ENCODE data around the gene CDKAL1.

CDKAL1 gene

DNA sequence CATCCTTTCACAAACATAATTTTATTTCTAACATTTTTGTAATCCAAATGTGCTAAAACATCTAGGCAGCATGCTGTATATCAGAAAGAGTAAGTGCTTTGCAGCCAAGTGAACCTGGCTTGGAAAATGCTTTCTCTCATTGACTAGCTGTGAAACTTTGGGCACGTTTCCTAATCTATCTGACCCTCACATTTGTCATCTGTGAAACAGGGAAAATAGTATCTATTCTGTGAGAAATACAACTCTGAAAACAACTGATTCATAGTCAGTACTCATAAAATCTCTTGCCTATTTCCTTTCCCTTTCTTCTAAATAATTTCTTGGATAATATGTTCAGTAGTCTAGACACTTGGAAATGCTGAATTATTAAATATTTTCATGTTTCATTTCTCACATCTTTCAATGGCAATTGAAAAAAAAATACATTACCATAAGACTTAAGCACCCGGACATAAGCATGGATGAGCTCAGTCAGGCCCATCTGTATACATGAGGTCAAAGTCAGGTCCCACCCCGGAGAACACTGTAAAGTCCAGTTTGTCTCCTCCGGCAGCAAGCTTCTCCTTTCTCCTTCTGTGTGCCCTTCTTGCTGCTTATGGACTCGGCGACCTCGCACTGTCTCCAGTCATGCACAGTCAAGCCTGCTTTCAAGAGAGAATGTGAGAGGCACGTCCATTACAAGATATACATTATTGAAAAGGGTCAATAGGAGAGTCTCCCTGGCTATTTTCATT lies 604.2 kb downstream of the CDKAL1 start:
- no peak for DNase-seq (ENCODE audit: low read depth in 2 of 2)

DNA sequence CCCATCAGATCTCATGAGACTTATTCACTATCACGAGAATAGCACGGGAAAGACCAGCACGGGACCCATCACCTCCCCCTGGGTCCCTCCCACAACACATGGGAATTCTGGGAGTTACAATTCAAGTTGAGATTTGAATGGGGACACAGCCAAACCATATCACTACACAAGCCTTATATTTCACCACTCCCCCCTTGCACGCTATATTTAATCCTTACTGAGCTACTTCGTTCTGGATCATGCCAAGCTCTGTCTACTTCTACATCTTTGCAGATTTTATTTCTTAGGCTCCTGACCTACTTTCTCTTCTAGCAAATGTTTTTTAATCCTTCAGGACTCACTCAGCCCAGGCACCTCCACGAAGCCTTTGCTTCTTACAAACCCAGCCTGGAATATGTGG lies 606.7 kb downstream of the CDKAL1 start:
- no peak for DNase-seq (ENCODE audit: low read depth in 2 of 2)

DNA sequence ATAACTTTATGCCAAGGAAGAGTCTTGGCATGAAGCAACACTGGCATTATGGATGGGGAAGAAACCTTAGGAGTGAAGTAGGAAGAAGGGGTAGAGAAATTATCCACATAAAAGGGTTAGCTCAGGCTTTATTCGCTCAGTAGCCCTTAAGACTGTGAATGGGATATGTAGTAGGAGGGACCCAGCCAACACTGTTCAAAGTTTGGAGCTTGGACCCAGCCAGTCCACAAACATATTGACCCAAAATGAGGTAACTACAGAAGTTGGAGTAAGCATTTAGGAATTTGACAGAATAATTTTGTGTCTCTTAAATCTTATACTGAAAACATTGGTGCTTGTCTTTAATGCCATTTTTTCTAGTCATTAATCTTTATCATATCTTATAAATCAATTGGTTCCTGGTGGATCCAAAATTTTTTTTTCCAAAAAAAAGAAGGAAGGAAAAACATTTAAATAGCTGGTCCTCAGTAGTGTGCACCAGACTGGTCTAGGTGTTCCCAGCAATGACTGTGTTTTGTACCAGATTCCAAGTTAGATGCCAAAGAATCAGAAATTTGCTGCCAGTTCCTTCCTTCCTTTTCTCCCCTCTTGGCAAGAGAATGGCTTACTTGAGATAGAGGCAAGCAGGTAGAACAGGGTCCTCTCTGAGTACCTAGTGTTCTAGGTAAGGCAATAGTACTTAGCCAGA lies 607.5 kb downstream of the CDKAL1 start:
- no peak for DNase-seq (ENCODE audit: low read depth in 2 of 2)

DNA sequence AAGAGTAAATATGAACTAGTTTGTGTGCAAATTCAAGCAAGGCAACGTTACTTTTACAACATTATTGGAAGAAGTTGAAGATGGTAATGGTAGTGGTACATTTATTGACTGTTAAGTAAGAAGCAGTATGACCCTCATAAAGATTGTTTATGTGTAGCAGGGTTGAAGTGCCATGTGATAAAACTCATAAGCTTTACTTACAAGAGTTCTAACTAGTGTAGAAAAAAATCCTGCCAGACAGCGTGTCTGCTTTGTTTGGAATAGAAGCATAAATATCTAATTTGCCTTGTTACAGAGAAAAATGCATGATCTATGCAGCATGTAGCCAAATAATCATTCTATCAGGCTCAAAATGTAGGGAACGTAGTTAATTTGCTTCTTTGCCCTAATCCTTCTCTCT lies 608.5 kb downstream of the CDKAL1 start:
- no peak for DNase-seq (ENCODE audit: low read depth in 2 of 2)

DNA sequence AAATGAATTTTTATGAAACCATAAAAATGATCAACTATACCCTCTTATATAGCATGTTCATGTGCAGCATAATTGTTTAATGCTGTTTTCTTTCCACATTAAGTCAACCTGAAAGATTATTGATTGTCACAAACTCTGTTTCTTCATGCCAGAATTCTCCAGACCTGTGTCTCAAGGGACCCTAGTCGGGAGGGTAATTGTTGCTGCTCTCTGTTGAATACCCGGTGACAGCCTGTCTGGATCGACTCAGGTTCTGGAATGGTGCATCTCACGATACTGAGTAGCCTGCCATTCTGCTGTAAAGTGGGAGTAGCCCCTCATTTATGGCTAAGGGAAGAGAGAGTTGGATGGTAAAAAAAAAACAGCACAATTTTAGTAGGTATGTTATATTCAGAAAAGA lies 609.4 kb downstream of the CDKAL1 start:
- no peak for DNase-seq (ENCODE audit: low read depth in 2 of 2)

DNA sequence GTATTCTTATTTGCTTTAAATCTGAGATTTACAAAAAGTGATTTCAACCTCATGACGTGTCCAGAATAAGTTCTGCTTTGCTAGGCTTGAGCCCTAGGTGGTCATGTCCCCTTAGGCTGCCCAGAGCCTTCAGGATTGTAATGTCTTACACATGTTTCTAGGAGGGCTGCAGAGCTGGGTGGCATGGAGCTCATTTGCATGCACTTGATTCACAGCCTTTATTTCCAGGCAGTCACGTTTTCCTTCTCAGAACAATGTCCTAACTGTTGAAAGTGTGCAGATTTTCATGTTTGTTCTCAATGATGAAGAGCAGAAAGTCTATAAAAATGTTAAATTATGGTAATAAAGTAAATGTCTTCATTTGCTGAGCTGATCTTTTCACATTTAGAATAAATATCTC lies 610.7 kb downstream of the CDKAL1 start:
- no peak for DNase-seq (ENCODE audit: low read depth in 2 of 2)

DNA sequence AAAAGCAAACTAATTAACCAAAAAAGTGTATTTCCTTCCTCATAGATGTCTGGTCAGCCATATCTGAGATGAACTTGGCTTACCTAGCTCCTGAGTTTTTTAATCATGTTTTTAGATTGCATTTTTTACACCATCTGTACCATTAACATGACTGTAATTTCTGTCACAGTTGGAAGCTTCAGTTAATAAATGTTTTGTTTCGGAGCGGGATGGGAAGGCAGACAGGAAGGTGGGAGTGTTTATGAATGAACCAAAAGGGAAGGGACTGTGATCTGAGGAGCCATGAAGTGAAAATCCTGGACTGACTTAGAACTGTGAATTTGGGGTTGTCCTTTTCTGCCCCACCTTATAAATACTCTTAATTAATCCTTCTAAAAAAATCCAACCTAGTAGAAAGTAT lies 613.7 kb downstream of the CDKAL1 start:
- DNase-seq (ENCODE audit: low read depth in 2 of 2): no peak

DNA sequence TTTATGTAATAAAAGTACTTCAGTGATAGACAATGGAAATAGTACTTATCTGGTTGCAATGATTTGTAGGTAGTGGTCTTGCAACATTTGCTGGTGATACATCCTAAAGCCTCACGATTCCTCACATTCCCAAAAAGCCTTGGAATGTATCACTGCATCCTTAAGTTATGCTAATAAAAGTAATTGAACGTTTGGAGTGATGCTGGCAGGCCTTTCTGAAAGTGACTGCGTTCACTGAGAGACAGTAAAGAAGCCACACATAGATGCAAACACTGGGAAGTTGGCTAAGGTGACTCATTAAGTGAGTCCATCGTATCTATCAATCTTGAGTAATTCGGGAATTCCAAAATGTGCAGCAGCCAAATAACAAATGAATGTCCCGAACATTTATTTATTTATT lies 615.2 kb downstream of the CDKAL1 start:
- no peak for DNase-seq (ENCODE audit: low read depth in 2 of 2)

DNA sequence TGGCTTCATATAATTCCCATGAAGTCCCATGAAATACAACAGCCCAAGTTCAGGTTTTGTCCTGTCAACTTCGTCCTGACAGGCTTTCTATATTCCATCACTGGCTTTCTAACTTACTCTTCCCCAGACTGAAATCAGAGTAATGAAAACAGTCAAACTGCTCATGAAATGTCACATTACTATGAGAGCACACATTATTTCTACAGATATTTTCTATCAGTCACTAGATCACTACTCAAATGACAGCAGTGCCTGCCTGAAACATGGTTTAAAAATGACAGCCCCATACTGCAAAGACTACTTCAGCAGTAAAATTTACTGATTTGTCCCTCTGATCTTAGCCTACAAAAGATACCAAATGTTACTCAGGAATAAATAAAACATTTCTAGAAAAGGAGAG lies 616.4 kb downstream of the CDKAL1 start:
- DNase-seq (ENCODE audit: low read depth in 2 of 2): no peak

DNA sequence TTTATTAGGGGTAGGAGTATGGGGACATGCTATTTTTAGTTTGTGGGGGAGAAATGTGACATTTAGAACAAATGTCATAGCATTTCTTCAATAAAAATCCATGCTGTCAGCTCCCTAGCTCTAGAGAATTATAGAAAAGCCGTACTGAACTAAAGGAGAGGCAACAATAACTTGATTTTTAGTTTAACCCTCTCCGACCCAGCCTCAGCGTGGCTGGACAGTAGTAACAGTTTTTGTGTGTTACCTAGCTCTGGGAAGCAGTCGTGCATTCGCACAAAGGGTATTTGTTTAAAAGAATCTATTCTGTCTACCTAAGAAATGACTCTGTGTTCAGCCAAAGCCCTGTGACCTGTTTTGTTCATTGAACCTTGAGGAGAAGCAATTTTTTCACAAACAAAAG lies 616.9 kb downstream of the CDKAL1 start:
- no peak for DNase-seq (ENCODE audit: low read depth in 2 of 2)

DNA sequence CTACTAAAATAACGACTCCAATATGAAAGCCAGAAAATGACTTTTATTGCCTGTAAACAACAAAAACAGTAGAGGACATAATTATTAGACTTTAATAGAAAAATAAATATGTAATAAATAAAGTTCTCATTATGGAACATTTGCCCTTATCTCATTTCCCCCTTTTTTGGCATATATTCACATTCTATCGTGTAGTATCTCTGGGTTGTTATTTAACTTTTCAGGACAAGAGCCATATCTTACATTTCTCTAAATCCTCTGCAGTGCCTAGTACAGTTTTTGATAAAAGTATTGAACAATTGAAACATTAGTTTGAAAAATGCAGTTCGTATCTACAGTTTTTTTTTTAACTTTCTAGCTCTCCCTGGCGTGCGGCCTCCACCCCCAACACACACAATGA lies 617.3 kb downstream of the CDKAL1 start:
- DNase-seq (ENCODE audit: low read depth in 2 of 2): no peak

DNA sequence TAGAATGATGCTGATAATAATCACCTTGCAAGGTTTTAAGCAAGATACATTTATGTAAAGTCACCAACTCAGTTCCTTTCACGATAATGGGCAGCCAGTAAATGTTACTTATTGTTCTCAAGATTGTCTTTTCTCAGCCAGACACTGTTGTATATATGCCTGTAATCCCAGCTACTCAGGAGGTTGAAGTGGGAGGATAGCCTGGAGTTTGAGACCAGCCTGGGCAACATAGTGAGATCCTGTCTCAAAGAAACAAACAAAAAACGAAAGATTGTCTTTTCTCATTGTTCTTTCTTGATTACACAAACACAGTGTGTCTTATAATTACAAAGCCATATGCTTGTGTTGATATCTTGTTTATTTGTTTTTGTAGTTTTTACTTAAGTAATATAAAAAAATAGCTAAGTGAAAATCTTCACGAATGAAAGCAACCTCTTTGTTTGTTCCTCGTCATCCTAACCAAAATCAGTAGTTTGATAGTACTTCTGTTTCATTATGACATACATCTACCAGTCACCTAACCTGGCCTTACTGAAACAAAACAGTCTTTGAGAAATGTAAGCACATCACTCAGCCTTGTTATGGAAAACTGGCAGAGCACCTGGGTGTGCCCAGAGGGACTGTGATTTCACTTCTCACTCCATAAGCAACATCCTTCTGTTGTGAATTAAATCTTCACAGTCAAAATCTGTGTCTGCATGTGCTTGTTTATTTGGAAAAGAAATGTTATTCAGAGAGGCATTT lies 623.1 kb downstream of the CDKAL1 start:
- DNase-seq (ENCODE audit: low read depth in 2 of 2): no peak

DNA sequence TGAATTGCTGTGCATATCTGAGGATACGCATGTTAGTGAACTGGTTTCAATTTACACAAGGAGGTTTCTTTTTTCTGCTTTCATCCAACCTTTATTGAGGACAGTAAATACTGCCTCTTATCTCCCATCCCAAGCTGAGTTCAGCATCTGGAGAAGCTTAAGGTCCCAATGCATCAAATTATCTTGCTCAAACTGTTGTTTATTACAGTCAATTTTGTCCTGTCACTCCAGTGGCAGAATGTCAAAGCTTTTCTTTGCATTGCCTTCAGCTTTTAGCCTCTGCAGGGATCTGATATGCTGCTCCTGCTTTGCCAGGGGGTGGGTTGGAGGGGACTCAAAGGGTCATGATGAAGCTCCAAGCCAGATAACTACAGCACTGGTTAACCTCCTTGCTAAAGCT lies 623.9 kb downstream of the CDKAL1 start:
- DNase-seq (ENCODE audit: low read depth in 2 of 2): no peak

DNA sequence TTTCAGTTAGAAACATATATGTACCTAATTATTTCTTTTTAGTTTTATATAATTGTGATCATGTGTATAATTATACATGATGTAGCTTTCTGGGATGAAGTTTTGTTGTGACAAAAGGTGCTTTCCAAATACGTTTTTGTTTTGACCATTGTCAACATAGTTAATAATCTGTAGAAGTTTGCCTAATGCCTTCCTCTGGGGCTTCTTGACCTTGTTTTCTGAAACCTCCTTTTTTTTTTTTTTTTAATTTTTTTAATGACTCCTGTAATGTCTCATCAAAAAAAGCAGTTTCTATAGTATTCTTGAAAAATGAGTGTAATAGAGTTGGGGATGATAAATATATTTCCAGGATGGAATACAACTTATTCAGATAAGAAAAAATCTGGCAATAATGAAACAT lies 624.6 kb downstream of the CDKAL1 start:
- DNase-seq (ENCODE audit: low read depth in 2 of 2): no peak

DNA sequence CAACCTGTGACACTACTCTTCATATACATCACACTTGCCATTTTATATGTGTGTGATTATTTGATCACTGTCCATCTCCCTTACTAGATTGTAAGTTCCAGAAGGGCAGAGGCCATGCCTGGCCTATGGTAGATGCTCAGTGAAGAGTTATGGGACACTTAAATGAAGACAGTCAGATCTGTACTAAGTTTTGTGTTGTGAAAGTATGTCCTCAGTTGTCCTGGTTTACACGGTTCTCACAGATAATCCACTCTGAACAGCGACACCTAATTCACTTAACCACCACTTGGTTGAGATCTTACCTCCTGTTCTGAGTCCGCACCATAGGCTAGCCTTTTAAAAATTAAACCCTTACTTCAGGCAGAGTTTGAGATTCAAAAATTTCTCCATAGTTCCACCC lies 625.2 kb downstream of the CDKAL1 start:
- DNase-seq (ENCODE audit: low read depth in 2 of 2): no peak

DNA sequence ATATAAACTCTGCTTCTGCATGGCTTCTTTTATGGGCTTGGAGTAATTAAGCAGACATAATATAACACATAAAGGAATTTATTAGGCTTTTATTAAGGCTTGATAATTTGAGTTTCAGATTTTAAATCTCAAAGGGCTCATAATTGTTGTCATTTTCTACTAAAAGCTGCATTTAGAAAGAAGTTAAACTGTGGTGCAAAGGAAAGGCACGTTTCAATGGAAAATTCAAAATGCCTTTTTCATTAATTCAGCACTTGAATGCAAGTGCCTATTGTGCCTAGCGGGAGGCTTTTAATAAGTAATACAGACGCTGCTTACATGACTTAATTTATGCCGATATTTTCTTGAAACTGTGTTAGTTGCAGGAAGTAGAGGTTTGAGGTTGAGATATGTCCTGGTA lies 627.5 kb downstream of the CDKAL1 start:
- no peak for DNase-seq (ENCODE audit: low read depth in 2 of 2)

DNA sequence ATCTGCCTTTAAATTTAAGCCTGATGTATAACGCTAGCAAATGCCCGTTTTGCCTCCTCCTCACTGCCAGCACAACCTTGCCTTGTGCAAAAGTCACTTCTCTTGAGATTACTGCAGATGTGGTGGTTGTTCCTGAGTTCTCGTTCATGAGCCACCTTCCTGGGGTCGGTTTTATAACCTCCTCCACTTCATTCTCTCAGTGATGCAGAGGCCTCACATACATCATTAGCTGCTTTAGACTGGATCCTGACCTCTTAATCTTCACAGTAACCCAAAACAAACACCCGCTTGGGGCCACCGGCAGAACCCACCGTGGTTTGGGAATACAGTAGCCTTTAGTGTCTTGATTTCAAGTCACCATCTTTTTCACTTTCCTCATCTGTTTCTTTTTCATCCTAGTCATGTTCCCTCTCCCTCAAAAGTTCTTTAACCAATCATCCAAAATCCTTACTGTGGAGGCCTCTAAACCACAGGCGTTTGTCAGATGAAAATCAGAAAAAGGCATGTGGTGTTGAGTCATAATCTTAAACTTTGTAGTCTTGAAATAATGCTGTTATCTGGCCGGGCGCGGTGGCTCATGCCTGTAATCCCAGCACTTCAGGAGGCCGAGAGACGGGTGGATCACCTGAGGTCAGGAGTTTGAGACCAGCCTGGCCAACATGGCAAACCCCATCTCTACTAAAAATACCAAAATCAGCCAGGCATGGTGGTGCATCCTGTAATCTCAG lies 629.0 kb downstream of the CDKAL1 start:
- DNase-seq (ENCODE audit: low read depth in 2 of 2): no peak

DNA sequence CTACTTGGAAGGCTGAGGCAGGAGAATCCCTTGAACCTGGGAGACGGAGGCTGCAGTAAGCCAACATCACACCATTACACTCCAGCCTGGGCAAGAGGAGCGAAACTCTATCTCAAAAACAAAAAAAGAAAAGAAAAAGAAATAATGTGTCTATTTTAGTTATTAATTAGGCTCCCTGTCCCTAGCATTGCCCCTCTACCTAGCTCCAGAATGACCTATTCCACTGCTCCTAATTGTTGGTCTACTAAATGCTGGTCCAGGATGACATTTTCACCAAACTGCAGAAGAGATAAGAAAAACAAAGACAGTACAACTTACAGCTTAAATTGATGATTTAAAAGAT lies 629.6 kb downstream of the CDKAL1 start:
- DNase-seq (ENCODE audit: low read depth in 2 of 2): no peak

DNA sequence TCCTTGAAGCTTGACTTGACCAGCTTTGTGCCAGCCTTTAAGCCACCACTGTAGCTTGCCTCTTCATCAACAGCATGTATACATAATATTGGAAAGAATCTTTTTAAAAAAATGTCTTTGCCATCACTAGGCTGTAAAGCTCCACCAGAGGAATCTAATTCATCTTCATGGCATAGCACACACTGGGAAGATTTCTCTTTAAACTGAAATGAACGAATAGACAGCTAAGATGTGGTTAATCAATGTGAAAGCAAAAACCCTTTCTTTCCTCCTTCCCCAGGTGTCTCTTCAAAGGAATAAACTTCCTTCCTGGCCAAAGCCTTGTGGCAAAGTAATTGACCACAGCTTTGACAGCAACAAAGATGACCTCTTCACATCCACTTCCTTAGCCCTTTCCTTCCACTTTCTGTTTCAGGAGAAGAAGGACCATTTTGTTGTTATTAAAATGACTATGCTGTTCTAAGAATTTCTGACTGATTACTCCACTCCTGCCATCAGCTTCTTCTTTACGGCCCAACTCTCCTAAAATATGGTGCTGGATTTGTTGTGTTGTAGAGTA lies 630.6 kb downstream of the CDKAL1 start:
- DNase-seq (ENCODE audit: low read depth in 2 of 2): no peak

DNA sequence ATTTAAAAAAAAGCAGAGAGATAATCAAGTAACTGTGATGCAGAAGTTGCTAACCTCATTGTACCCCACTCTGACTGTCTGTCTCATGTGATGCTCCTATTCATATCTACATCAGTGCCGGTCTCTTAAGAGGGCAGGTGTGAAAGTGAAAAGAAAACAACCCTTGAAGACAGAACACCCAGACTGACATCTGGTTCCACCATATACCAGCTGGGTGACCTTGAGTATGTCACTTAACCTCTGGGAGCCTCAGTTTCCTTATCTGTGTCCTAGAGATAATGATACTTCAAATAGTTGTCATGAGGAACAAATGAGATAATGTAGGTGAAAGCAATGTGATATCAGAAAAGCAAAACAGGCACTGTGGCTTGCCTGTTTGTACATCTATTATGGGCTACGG lies 632.5 kb downstream of the CDKAL1 start:
- DNase-seq (ENCODE audit: low read depth in 2 of 2): no peak

DNA sequence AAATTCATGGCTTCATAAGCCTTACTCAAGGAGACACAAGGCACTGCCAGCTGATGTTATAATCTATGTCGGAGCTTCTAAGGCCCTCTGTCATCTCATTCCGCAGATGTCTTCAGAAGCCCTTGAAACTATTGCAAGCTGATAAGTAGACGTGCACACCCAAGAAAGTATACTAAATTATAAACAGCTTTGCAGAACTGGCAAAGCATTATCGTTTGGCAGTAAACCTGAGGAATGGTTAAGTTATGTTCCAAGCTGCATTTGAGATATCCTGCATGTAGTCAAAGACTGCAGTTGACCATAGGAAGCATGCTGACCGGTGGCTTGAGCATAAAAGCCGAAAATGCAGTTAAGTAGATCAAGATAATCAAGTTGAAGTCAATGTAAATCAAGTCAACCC lies 633.5 kb downstream of the CDKAL1 start:
- no peak for DNase-seq (ENCODE audit: low read depth in 2 of 2)

DNA sequence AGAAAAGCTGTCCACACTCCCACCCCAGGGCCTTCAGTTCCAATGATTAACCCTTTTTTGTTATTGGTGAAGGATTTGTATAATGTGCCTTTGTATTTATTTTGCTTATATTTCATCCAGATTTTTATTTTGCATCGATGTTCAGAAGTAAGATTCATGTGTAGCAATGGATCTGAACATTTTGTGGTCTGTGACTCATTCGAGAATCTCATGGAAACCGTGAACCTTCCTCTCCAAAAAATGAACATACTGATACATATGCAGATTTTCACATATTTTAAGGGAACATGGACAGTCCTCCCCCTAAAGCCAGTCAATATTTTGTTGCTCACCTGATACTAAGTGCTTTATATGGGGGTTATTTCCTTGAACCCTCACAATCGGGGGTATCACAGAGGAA lies 637.5 kb downstream of the CDKAL1 start:
- no peak for DNase-seq (ENCODE audit: low read depth in 2 of 2)
